A549 (cell line): Measurements from ENCODE around the gene SEPTIN10.

Source experiments
- HOXA7 ChIP-seq: fragments of 250-450 bp; sonication (Bioruptor Pico); IDR thresholded peaks from 2 replicates; pipeline ENCODE4 v1.5.0; 2020; ENCODE audit warnings: mild to moderate bottlenecking, moderate library complexity
- JUN ChIP-seq, 2 experiments: fragments of >200 bp; sonication (Bioruptor Twin); formaldehyde crosslinking; IDR thresholded peaks; 2 replicates in 1 of 2; 3 replicates in 1 of 2; pipeline ENCODE4 v1.6.1; 2016 to 2017
- POLR2A ChIP-seq: IDR thresholded peaks from 2 replicates; pipeline ENCODE4 v1.6.1; 2012; ENCODE audit warnings: mild to moderate bottlenecking, low read length
- POLR2AphosphoS2 ChIP-seq: conservative IDR thresholded peaks from 2 replicates; pipeline ENCODE4 v1.6.1; 2012; ENCODE audit warnings: low read length, improper control_type of control experiment, inconsistent platforms
- RAD21 ChIP-seq, 2 experiments: fragments of >200 bp in 1 of 2; sonication (Bioruptor Twin) in 1 of 2; formaldehyde crosslinking in 1 of 2; IDR thresholded peaks in 1 of 2; conservative IDR thresholded peaks in 1 of 2; 2 replicates in 1 of 2; 3 replicates in 1 of 2; pipeline ENCODE4 v1.6.1; 2012 to 2018; ENCODE audit warnings: inconsistent platforms in 1 of 2
- RFX5 ChIP-seq: fragments of 450-650 bp; IDR thresholded peaks from 2 replicates; pipeline ENCODE4 v1.7.1; 2014; ENCODE audit warnings: antibody characterized with exemption, mild to moderate bottlenecking, moderate library complexity
- TF ChIP-seq, protein P1 (sequence below): IDR thresholded peaks from 2 replicates; pipeline ENCODE4 v1.6.1; 2012
- TF ChIP-seq, protein P2 (sequence below): fragments of 250-450 bp; sonication (Bioruptor Pico); IDR thresholded peaks from 2 replicates; pipeline ENCODE4 v1.5.0; 2020; ENCODE audit warnings: low read depth, mild to moderate bottlenecking, moderate library complexity

GRCh38 chr2:109616184-109616583, 2.4 kb upstream of the SEPTIN10 start:
- TF ChIP-seq POLR2A (no peak), POLR2AphosphoS2 (no peak), RAD21 (conservative IDR thresholded peaks at IDR 0.05 in 1 of 2, IDR thresholded peaks at IDR 0.05 in 1 of 2) (no peak), RFX5 (no peak), JUN (IDR thresholded peaks at IDR 0.05) (no peak), HOXA7 (CRISPR knock-in tag) (no peak)
- TF ChIP-seq, protein P1, sequence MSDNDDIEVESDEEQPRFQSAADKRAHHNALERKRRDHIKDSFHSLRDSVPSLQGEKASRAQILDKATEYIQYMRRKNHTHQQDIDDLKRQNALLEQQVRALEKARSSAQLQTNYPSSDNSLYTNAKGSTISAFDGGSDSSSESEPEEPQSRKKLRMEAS: no peak
- TF ChIP-seq, protein P2, sequence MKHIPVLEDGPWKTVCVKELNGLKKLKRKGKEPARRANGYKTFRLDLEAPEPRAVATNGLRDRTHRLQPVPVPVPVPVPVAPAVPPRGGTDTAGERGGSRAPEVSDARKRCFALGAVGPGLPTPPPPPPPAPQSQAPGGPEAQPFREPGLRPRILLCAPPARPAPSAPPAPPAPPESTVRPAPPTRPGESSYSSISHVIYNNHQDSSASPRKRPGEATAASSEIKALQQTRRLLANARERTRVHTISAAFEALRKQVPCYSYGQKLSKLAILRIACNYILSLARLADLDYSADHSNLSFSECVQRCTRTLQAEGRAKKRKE (CRISPR knock-in tag): no peak
